GM12875 (cell line): ENCODE results near the gene RHBDF1.

Experiments
- H3K4me3 ChIP-seq: one replicate; pipeline ENCODE4 v1.5.1; 2011; ENCODE audit warnings: low read depth, low read length, control low read depth
- TF ChIP-seq, protein P1 (sequence below): IDR thresholded peaks from 2 replicates; pipeline ENCODE4 v1.5.1; 2011; ENCODE audit warnings: low read depth, mild to moderate bottlenecking, control low read depth, inconsistent platforms, low read length, moderate library complexity, borderline replicate concordance; ENCODE audit not compliant: insufficient read depth

The RHBDF1 gene

DNA sequence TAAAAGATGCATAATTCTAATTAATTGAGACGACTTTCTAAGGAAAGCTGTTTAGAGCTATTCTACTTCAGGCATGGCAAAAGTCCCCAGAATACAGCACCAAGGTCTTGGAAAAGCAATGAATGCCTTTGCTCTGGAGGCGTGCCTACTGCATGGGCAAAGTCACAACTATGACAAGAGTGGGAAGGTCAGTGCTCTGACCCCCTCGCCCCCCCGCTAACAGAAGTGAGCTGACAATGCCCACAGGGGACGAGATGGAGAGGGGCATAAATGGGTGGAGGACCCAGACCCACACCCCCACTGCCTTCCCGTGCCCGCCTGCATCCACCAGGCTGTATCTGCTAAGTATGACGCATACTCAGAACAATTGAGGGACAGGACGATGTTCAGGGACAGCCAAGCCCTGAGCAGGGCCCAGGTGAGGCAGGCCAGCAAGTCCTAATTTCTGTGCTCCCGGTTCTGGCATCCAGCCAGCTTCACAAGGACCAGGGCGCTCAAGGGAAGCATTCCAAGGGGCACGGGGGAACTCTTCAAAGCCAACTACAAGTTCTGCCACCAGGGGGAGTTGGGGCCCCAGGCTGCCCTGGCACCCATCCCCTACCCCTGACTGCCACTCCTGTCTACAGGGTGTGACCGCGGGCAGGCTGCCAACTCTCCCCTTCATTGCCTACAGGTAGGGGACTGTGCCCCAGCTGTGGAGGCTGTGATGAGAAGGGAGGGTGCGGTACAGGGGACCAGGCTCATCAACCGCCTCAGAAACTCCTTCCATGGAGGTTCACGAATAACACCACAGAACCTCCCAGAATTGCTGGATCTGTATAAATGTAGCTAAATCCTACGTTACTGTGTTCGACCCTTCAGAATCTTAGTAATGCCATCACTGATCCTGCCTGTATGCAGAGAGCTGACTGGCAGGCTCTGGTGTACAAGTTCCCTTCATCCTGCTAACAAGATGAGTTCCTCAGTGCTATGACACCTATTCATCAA is 45.2 kb upstream of the RHBDF1 start:
- H3K4me3 ChIP-seq = no peak overlapping the region
- TF ChIP-seq, protein P1, sequence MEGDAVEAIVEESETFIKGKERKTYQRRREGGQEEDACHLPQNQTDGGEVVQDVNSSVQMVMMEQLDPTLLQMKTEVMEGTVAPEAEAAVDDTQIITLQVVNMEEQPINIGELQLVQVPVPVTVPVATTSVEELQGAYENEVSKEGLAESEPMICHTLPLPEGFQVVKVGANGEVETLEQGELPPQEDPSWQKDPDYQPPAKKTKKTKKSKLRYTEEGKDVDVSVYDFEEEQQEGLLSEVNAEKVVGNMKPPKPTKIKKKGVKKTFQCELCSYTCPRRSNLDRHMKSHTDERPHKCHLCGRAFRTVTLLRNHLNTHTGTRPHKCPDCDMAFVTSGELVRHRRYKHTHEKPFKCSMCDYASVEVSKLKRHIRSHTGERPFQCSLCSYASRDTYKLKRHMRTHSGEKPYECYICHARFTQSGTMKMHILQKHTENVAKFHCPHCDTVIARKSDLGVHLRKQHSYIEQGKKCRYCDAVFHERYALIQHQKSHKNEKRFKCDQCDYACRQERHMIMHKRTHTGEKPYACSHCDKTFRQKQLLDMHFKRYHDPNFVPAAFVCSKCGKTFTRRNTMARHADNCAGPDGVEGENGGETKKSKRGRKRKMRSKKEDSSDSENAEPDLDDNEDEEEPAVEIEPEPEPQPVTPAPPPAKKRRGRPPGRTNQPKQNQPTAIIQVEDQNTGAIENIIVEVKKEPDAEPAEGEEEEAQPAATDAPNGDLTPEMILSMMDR = peak; percentile 84

DNA sequence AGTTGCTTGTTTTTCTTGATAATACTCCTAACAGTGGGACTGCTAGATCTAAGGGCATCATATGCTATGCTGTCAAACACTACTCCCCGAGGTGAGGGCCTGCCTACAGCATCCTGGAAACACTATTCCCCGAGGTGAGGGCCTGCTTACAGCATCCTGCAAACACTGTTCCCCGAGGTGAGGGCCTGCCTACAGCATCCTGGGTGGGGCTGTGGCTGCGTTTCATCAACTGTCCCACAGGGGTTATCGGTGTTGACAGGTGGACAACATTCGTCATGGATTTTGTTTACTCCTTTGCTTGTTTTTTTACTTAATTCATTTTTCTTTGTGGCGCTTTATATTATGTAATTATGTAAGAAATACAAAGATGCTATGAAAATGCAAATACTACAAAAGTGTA is 43.6 kb upstream of the RHBDF1 start:
- TF ChIP-seq, protein P1 = no peak
- H3K4me3 ChIP-seq = no peak overlapping the region

DNA sequence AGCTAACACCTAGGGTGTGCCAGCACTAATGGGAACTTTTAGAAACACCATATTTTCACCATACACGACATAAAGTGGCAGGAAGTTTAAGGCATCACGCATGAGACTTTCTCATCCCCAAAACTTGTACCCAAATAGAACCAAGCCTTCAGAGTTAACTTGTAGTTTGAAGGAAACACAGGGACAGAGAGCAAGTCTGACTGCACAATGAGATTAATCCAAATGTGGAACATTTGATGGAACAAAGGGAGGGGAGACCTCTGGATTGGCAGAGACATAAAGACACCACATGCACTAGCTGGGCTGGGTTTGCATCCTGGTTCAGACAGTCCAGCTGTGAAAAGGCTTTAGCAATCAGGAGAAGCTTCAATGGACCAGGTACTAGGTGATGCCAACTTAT is 41.9 kb upstream of the RHBDF1 start:
- TF ChIP-seq, protein P1 = no peak
- no peak overlapping the region for H3K4me3 ChIP-seq

DNA sequence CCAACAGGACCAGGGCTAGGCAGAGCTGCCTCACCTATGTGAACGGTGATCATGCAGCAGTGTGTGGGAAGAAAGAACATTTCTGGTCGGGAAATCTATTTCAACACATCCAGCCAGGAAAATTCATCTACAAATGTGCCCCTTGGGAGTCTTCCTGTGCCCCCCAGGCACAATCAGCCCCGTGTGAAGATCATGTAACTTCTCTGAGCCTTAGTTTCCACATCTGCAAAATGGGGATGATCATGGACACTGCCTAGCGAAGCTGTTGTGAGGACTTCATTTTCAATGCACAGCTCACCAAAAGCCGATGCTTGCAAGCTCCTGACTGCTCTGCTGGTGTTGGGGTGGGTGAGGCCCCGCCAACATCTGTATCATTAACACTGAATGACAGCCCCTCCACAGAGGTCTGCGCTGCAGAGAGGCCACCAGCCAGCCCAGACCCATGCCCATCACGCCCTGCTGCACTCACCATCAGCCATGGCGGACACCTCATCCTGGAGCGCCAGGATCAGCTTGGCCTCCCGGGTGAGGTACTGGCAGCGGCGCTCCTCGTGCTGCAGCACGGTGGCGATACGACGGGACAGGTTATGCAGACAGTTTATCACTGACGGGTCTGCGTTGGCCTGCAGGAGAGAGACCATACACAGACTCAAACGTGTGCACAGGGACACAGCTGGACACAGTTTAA is 39.9 kb upstream of the RHBDF1 start:
- TF ChIP-seq, protein P1 = no peak
- no peak overlapping the region for H3K4me3 ChIP-seq

DNA sequence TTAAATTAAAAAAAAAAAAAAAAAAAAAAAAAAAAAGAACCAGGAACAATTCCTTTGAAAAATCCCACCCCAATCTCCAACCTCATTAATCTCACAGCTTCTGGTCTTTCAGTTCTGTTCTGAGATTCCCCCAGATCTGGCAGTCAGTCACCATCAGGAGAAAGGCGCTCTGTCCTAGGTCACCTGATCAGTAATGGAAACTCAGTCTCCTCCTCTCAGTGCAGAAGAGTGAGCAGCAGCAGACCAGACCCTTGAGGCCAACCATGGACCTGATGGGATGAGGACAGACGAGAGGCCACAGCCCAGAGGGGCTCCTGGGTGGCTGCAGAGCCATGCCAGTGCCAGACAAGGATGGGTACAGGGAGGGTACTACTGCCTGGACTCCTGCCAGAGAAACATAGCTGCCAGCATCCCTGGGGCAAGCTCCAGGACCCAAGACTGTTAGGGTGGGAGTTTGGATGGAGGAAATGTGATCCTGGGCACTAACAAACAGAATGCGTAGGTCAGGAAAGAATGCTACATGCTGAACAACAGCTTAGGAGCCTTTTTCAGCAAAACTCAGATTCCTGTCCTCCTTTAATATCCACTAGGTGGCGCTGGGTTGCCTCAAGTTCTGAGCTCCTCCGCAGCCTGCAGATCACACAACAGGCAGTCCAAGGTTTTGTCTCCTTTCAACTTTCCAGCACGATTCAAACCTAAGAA is 34.3 kb upstream of the RHBDF1 start:
- no peak overlapping the region for H3K4me3 ChIP-seq
- TF ChIP-seq, protein P1 = peak; percentile 74

DNA sequence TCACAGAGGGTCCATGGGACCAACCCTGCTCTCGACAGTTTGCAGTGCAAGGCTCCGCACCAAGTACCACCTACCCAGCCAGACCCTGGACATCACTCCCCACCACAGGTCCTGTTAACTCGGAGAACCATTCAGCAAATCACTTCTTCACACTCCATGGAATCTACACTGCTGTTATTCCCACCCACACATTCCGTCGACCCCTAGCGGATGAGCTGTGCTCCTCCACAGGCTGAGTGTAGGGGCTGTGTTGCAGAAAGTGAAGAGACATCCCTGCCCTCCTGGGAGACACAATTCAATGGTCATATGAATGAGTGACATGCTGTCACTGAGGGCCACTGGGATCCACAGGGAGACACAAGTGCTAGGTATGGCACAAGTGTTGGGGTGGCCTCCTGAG is 33.1 kb upstream of the RHBDF1 start:
- TF ChIP-seq, protein P1 = no peak
- no peak overlapping the region for H3K4me3 ChIP-seq
